Neural cell (in vitro differentiated cells): Measurements from ENCODE around the gene FUT8. TPM values are rescaled to one million over a fixed set of nuclear protein-coding genes. Genes with fewer than 3 reads are reported as not detected.

Source experiments
- H2AFZ ChIP-seq: fragments of 200-600, 300-800 bp; sonication (generic), shearing (Covaris generic); 2 replicates; pipeline ENCODE4 v1.6.0; 2014; ENCODE audit warnings: low read depth, mild to moderate bottlenecking, antibody characterized with exemption, low read length, moderate library complexity
- H3F3A ChIP-seq: fragments of 200-600 bp; shearing (Covaris generic); 2 replicates; pipeline ENCODE4 v1.6.1; 2016; ENCODE audit warnings: mild to moderate bottlenecking, moderate library complexity, mixed read lengths, antibody characterized with exemption, low read length; ENCODE audit not compliant: insufficient read depth, poor library complexity, severe bottlenecking
- H3K27ac ChIP-seq: fragments of 200-600, 300-800 bp; sonication (generic), shearing (Covaris generic); 2 replicates; pipeline ENCODE4 v1.5.1; 2014; ENCODE audit warnings: mild to moderate bottlenecking, low read length, moderate library complexity
- H3K27me3 ChIP-seq: fragments of 300-800, 200-600 bp; sonication (generic), shearing (Covaris generic); 2 replicates; pipeline ENCODE4 v1.6.0; 2014; ENCODE audit warnings: mild to moderate bottlenecking, low read depth, low read length, moderate library complexity; ENCODE audit not compliant: insufficient read depth
- H3K36me3 ChIP-seq: fragments of 300-800, 200-600 bp; sonication (generic), shearing (Covaris generic); 2 replicates; pipeline ENCODE4 v1.5.1; 2014; ENCODE audit warnings: mild to moderate bottlenecking, antibody characterized with exemption, low read length, moderate library complexity; ENCODE audit not compliant: insufficient read depth
- H3K4me2 ChIP-seq: fragments of 300-800, 200-600 bp; sonication (generic), shearing (Covaris generic); 2 replicates; pipeline ENCODE4 v1.6.0; 2014; ENCODE audit warnings: mild to moderate bottlenecking, low read length
- H3K4me3 ChIP-seq: fragments of 300-800, 200-600 bp; sonication (generic), shearing (Covaris generic); 2 replicates; pipeline ENCODE4 v1.5.1; 2014; ENCODE audit warnings: mild to moderate bottlenecking, low read length, moderate library complexity
- H3K79me2 ChIP-seq: fragments of 200-600 bp; shearing (Covaris generic); replicated peaks from 2 replicates; pipeline ENCODE4 v1.6.0; 2014; ENCODE audit warnings: mild to moderate bottlenecking, low read length, moderate library complexity; ENCODE audit not compliant: insufficient read depth
- H3K9ac ChIP-seq: fragments of 300-800, 200-600 bp; sonication (generic), shearing (Covaris generic); 2 replicates; pipeline ENCODE4 v1.6.1; 2016; ENCODE audit warnings: mild to moderate bottlenecking, low read length, mixed read lengths
- H3K9me2 ChIP-seq: fragments of 200-600 bp; shearing (Covaris generic); 2 replicates; pipeline ENCODE4 v1.6.1; 2016; ENCODE audit warnings: mild to moderate bottlenecking, low read length, mixed read lengths; ENCODE audit not compliant: insufficient read depth
- H3K9me3 ChIP-seq: fragments of 200-600, 300-800 bp; sonication (generic), shearing (Covaris generic); 2 replicates; pipeline ENCODE4 v1.6.1; 2016; ENCODE audit warnings: mild to moderate bottlenecking, mixed run types, low read length, moderate library complexity, mixed read lengths
- H4K20me1 ChIP-seq: fragments of 200-600 bp; shearing (Covaris generic); 2 replicates; pipeline ENCODE4 v1.6.1; 2016; ENCODE audit warnings: mild to moderate bottlenecking, mixed run types; ENCODE audit not compliant: insufficient read depth
- EP300 ChIP-seq: fragments of 450-650 bp; conservative IDR thresholded peaks from 2 replicates; pipeline ENCODE4 v1.6.1; 2014; ENCODE audit warnings: antibody characterized with exemption, mild to moderate bottlenecking, moderate library complexity; ENCODE audit not compliant: poor library complexity, severe bottlenecking
- EZH2 ChIP-seq: fragments of 200-600, 300-800 bp; shearing (Covaris generic), sonication (generic); IDR thresholded peaks from 2 replicates; pipeline ENCODE4 v1.6.1; 2014; ENCODE audit warnings: antibody characterized with exemption, low read length, borderline replicate concordance, mild to moderate bottlenecking; ENCODE audit not compliant: insufficient read depth, poor library complexity, severe bottlenecking
- MXI1 ChIP-seq: fragments of 450-650 bp; conservative IDR thresholded peaks from 2 replicates; pipeline ENCODE4 v1.6.1; 2014; ENCODE audit warnings: antibody characterized with exemption, mild to moderate bottlenecking; ENCODE audit not compliant: poor library complexity, severe bottlenecking
- POLR2AphosphoS5 ChIP-seq: IDR thresholded peaks from 2 replicates; pipeline ENCODE4 v1.6.1; 2012
- RAD21 ChIP-seq: fragments of 450-650 bp; conservative IDR thresholded peaks from 2 replicates; pipeline ENCODE4 v1.6.1; 2014; ENCODE audit warnings: antibody characterized with exemption, mild to moderate bottlenecking, moderate library complexity
- SMC3 ChIP-seq: fragments of 450-650 bp; conservative IDR thresholded peaks from 2 replicates; pipeline ENCODE4 v1.6.1; 2014; ENCODE audit warnings: antibody characterized with exemption, mild to moderate bottlenecking, moderate library complexity; ENCODE audit not compliant: poor library complexity
- TAF1 ChIP-seq: IDR thresholded peaks from 2 replicates; pipeline ENCODE4 v1.6.1; 2012; ENCODE audit warnings: low read depth
- polyA plus RNA-seq: library from polyadenylated mRNA; depleted of rRNA; stranded (reverse); fragments of >200 nt; gene quantifications from 2 replicates; pipeline ENCODE4 v1.2.3, GENCODE V29; 2014
- TF ChIP-seq, protein P1 (sequence below): IDR thresholded peaks from 2 replicates; pipeline ENCODE4 v1.6.1; 2012; ENCODE audit warnings: borderline replicate concordance
- TF ChIP-seq, protein P2 (sequence below): fragments of 450-650 bp; IDR thresholded peaks from 2 replicates; pipeline ENCODE4 v1.5.1; 2014; ENCODE audit warnings: antibody characterized with exemption, mild to moderate bottlenecking, moderate library complexity; ENCODE audit not compliant: poor library complexity, severe bottlenecking

The FUT8 gene
- polyA plus RNA-seq, 1 donor from 2014 or later: 72.8 TPM

DNA sequence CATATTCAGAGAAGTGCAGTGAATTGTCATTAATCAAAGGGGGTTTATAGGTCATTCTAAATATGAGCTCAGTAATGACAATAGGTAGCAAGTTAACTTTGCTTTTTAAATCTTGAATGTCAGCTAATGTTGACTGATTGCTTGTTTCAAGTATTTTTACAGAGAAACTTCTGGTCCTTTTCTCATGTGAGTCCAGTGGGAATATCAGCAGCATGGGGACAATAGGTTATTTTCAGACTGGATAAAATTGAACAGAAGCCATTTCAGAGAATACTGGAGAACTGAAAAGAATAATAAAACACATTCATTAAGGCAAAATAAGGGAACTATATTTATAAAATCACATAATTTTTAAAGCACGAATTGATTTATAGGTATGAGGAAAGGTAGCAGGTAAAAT, 78.7 kb downstream of the FUT8 start:
- H2AFZ ChIP-seq: no peak overlapping the region
- no peaks in the 10 kb centered on the region for H3K9me3 ChIP-seq
- no peak overlapping the region for H3K4me3 ChIP-seq
- TF ChIP-seq EZH2 (no peak), TAF1 (no peak), POLR2AphosphoS5 (no peak)
- H3K36me3 ChIP-seq: no peaks in the 10 kb centered on the region
- H3F3A ChIP-seq: no peaks in the 10 kb centered on the region
- H4K20me1 ChIP-seq: no peaks in the 10 kb centered on the region
- H3K27ac ChIP-seq: no peak overlapping the region
- no peaks in the 10 kb centered on the region for H3K27me3 ChIP-seq
- H3K4me2 ChIP-seq: no peak overlapping the region
- no peak overlapping the region for H3K9ac ChIP-seq
- peaks cover 41% of the 10 kb centered on the region for H3K79me2 ChIP-seq
- no peaks in the 10 kb centered on the region for H3K9me2 ChIP-seq

DNA sequence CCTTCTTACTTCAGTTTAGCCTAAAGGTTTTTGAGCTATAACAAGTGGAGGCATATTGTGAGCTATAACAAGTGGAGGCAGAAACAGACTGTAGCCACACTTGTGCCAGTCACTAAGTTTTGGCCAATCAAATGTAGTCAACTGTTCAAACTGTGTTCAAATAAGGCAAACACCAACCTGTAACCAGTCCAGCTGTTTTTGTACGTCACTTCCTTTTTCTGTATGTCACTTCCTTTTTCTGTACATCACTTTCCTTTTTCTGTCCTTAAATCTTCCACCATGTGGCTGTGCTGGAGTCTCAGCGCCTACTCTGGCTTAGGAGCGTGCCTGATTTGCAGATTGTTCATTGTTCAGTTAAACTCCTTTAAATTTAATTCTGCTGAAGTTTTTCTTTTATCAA, 79.7 kb downstream of the FUT8 start:
- H3K4me2 ChIP-seq: no peak overlapping the region
- H3K4me3 ChIP-seq: no peak overlapping the region
- no peaks in the 10 kb centered on the region for H3K27me3 ChIP-seq
- H3K36me3 ChIP-seq: no peaks in the 10 kb centered on the region
- H3F3A ChIP-seq: no peaks in the 10 kb centered on the region
- no peak overlapping the region for H3K9ac ChIP-seq
- no peak overlapping the region for H3K27ac ChIP-seq
- TF ChIP-seq SMC3 (no peak), MXI1 (no peak), RAD21 (no peak), EP300 (no peak), TAF1 (no peak), POLR2AphosphoS5 (no peak), EZH2 (no peak)
- TF ChIP-seq, protein P1, sequence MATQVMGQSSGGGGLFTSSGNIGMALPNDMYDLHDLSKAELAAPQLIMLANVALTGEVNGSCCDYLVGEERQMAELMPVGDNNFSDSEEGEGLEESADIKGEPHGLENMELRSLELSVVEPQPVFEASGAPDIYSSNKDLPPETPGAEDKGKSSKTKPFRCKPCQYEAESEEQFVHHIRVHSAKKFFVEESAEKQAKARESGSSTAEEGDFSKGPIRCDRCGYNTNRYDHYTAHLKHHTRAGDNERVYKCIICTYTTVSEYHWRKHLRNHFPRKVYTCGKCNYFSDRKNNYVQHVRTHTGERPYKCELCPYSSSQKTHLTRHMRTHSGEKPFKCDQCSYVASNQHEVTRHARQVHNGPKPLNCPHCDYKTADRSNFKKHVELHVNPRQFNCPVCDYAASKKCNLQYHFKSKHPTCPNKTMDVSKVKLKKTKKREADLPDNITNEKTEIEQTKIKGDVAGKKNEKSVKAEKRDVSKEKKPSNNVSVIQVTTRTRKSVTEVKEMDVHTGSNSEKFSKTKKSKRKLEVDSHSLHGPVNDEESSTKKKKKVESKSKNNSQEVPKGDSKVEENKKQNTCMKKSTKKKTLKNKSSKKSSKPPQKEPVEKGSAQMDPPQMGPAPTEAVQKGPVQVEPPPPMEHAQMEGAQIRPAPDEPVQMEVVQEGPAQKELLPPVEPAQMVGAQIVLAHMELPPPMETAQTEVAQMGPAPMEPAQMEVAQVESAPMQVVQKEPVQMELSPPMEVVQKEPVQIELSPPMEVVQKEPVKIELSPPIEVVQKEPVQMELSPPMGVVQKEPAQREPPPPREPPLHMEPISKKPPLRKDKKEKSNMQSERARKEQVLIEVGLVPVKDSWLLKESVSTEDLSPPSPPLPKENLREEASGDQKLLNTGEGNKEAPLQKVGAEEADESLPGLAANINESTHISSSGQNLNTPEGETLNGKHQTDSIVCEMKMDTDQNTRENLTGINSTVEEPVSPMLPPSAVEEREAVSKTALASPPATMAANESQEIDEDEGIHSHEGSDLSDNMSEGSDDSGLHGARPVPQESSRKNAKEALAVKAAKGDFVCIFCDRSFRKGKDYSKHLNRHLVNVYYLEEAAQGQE: no peak
- TF ChIP-seq, protein P2, sequence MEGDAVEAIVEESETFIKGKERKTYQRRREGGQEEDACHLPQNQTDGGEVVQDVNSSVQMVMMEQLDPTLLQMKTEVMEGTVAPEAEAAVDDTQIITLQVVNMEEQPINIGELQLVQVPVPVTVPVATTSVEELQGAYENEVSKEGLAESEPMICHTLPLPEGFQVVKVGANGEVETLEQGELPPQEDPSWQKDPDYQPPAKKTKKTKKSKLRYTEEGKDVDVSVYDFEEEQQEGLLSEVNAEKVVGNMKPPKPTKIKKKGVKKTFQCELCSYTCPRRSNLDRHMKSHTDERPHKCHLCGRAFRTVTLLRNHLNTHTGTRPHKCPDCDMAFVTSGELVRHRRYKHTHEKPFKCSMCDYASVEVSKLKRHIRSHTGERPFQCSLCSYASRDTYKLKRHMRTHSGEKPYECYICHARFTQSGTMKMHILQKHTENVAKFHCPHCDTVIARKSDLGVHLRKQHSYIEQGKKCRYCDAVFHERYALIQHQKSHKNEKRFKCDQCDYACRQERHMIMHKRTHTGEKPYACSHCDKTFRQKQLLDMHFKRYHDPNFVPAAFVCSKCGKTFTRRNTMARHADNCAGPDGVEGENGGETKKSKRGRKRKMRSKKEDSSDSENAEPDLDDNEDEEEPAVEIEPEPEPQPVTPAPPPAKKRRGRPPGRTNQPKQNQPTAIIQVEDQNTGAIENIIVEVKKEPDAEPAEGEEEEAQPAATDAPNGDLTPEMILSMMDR: no peak
- H4K20me1 ChIP-seq: no peaks in the 10 kb centered on the region
- peaks cover 40% of the 10 kb centered on the region for H3K79me2 ChIP-seq
- no peaks in the 10 kb centered on the region for H3K9me2 ChIP-seq
- H2AFZ ChIP-seq: no peak overlapping the region
- H3K9me3 ChIP-seq: peaks cover 2% of the 10 kb centered on the region

DNA sequence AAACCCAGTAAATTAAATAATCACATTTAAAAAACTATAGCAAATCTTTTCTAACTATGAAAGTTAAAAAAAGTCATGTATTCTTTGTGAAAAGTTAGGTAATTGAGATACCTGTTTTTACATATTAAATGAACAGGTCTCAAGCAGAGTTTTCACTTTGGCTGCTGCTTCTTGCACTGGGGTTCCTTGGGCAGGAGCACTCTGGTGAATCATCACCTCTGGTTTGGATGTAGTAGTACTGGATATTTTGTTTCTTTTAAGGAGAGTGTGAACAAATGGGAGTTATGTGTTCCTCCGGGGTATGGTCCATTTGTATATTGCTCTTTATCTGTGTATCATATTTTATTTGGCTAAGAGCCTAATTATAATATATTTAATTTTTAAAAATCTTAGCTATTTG, 82.7 kb downstream of the FUT8 start:
- Histone ChIP-seq H3K36me3 (no peaks in the 10 kb centered on the region), H3K79me2 (peaks cover 38% of the 10 kb centered on the region), H2AFZ (no peak overlapping the region), H3K9me3 (peaks cover 2% of the 10 kb centered on the region), H3K27ac (no peak overlapping the region), H3K27me3 (no peaks in the 10 kb centered on the region), H3F3A (no peaks in the 10 kb centered on the region), H3K9me2 (no peaks in the 10 kb centered on the region), H3K9ac (no peak overlapping the region), H4K20me1 (no peaks in the 10 kb centered on the region), H3K4me2 (no peak overlapping the region), H3K4me3 (no peak overlapping the region)
- TF ChIP-seq SMC3 (no peak), MXI1 (no peak), EZH2 (no peak), TAF1 (no peak), POLR2AphosphoS5 (no peak), EP300 (no peak), RAD21 (no peak)
- TF ChIP-seq, protein P1: no peak
- TF ChIP-seq, protein P2: no peak
